DMS153 treated with DMSO at 0.1 percent for 48 hours (cell line): ENCODE results near the gene NAPG.
"Not testable (repeated sequence)": the region's sequence is repeated elsewhere in the genome, so short reads cannot be mapped to it uniquely, and the experiment has no call there.

Source experiments
- DNase-seq: peaks from one replicate; lab custom pipeline; 2025; ENCODE audit not compliant: unreplicated experiment; lab: John Stamatoyannopoulos, UW

The NAPG gene

DNA sequence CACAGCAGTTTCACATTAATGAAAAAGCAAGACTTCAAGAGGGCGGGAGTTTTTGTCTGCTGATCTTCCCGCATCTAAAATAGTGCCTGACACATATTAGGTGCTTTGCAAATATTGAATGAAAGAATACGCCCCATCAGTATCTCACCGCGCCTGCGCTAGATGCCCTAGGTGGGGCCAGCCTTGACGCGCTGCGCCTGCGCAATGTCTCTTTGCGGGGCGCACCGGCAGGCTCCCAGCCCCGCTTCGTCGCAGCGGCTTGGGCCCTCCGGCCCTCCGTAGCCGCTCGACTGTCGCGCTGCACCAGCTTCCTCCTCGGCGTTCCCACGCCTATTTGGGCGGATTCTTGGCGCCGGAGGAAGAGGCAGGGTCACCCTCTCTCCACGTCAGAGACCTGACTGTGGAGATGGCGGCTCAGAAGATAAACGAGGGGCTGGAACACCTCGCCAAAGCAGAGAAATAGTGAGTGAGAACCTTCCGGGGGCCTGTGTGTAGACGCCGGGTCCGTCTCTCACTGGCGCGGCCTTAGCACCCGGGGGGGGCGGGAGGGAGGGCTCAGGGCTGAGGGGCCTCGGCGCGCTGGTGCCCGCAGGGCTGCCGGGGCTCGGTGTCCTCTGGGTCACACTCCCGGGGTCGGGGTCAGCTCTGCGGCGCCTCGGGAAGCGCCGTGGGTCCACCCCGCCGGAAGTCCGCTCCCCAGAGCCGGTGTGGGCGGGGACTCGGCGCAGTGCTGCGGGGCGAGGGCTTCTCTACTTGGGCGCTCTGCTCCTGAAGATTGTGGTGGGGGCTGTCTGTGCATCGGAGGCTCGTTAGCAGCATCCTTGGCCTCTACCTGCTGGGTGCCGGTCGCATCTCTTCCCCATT, at the start of gene NAPG:
Gene NAPG (plus strand): TSS at position 331 of the 864 bp plus-strand sequence. CDS start 76 bp downstream, at position 407.
- DNase-seq = peak; percentile 6

DNA sequence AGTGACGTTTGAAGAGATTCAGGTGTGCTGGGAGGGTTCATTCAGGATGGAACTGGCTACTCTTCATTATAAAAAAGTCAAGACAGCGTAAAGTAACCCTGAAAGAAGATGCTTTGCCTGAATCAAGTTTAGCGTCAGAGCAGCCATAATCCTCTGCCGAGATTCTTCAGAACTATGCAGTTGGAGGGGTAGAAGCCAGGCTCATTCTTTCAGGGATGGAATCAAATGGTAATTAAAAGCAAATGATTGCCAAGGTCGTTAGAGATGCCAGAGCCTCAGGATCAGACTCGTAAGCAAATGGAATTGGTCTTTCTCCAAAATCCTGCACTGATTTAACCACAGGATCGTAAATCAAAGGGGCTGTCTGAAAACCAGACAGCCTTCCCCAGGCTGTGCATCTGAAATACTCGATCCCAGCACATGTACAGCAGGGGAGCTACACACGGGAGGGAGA, 49.5 kb upstream of the NAPG start:
- no peak for DNase-seq

DNA sequence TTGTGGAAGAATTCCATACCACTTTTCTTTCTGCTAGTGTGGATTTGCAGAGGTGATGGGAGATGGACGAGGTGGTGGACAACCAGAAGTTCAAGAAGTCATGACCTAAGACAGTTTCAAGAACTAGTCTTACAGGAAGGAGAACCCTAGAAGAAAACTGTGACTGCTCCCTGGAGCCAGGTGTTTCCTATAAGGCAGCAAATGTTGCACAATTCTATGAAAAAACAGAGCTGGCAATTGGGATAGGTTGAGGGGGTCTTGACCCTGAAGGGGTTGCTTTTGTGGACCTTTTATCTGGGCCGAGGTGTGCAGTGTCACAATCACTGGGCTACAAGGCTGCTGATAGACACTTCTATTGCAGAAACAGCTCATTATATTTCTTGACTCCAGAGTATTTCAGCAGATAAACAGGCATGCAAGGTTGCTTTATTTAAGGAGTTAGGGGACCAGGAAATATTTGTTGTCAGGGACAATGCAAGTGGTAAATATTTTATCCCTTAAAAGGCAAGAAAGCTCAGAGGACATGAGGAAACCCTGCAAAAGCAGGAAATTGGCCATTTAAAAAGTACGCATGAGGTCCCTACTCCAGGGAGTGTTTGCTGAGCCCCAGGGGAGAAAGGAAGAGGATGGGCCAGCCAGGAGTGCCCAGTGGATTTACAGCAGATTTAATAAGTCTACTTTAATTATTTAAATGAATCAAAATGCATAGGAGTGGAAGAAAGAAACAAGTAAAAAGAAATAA, 48.5 kb upstream of the NAPG start:
- no peak for DNase-seq

DNA sequence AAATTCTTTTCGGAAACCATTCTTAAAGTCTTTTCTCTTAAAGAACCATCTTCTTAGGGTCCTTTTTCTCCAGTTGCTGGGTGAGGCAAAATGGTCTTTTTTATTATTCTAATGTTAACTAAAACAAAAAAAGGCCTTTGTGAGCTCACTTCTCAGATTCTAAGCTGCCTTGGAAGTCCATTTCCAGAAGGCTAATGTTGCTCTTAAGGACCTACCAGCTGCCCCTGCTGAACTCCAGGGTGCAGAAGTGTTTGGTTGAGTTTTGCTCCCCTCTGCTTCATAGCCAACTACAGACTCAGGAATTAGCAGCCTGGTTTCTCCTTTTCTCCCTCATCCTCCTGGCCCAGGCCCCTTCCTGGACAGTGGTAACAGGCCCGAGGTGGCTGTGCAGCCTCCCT, 48.0 kb upstream of the NAPG start:
- DNase-seq = no peak

DNA sequence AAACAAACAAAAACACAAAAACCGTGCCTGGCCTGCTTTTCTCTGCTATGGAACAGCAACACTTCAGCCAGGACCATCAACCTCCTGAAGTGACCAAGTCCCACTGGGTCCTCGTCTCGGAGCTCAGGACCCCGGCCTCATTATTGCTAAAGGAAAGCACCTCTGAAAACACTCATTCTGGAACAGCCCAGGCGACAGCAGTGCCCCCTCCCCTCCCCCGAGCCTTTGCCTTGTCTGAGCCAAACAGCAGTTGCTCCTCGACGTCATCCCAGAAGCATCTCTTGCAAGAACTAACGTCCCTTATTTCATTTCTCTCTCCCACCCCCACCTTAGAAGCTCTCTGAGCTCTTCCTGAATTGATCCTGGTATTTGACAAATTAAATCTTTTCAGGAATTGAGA, 44.0 kb upstream of the NAPG start:
- DNase-seq = no peak

DNA sequence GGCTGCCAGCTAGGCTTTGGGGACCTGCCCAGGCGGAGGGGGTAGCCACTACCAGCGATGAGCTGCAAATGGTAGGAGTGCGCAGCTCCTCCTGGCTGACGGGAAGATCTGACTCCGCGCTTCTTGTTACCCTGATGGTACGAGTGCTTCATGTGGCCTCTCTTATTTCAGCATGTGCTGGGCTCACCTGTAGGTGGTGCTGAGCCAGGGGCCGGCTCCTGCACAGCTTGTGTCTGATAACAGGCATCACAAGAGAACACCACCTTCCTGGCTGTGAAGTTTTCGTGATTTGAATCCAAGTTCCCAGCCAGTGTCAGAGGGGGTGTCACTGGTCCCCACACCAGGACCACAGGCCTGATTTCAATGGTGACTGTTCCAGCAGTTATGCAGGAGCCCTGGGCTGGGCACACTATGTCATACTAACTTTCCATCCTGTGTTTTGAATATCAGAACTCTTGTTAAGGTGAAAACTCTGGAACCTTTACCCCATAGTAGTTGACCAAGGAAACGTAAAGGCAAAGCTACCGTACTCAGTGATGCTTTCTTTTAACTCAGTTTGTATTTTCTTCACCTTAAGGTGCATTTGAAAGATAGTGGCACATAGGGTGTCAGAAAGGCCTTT, 43.4 kb upstream of the NAPG start:
- no peak for DNase-seq

DNA sequence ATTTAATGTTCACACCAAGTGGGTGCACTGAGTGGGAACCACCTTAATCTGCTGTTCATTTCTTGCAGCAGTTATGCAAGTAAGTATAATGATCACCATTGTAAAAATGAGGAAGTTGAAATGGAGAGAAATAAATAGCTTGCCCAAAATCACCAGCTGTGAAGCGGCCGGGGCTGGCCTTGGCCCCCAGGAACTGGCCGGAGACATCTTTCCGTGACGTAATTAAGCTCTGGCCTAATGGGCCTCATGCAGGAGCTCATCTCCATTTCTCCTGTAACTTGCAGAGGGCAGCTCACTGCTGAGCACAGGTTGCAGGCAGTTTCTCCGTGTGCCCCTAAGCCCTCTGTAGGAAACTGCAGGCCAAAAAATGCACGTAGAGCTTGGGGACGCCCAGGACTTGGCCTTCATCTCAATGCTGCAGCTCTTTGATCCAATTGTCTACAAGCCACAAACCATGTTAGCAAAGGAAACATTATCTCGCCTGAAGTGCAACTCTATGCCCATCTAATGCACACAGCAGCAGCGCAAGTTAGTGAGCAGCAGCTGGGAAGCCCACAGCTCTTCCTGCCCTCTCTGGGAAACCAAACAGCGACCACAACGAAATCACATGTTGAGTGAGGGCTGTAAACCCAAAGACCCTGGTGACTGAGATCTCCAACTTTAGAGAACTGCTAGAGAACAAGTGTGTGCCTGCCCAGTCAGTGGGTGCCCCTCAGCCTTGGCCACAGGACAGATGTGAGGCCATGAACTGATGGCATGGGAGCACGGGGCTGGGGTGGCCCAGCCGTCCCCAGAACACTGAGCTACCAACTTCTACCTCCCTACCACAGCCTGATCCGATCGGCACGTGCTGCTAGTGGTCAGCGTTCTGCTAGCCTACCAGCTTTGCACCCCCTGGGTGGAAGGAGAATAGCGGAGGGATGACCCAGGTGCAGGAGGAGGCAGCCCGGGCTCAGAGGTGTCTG, 42.6 kb upstream of the NAPG start:
- DNase-seq = no peak

DNA sequence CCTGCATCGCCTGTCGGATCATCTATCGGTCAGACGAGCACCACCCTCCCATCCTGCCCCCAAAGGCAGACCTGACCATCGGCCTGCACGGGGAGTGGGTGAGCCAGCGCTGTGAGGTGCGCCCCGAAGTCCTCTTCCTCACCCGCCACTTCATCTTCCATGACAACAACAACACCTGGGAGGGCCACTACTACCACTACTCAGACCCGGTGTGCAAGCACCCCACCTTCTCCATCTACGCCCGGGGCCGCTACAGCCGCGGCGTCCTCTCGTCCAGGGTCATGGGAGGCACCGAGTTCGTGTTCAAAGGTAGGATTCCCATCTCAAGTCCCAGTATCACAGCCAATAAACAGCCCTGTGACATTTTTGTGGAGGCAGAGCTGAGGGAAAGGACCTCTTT, 40.4 kb upstream of the NAPG start:
- no peak for DNase-seq

DNA sequence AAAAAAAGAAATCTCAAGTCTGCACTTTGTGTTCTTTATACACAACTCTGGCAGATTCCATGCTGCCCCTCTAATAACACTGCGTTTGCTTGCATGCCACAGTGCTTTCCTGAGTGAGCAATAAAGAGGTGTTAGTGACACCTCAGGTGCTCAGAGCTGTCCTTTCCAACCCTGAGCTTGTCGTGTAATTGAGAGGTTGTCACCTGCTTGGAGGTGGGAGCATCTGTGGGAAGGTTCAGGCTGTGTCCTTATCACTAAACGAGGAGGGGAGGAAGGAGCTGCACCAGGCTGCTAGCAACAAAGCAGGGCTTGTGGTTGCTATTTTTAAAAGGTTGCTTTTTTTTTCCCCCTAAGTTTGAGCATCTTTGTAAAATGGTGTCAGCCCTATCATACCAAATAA, 39.5 kb upstream of the NAPG start:
- no peak for DNase-seq

DNA sequence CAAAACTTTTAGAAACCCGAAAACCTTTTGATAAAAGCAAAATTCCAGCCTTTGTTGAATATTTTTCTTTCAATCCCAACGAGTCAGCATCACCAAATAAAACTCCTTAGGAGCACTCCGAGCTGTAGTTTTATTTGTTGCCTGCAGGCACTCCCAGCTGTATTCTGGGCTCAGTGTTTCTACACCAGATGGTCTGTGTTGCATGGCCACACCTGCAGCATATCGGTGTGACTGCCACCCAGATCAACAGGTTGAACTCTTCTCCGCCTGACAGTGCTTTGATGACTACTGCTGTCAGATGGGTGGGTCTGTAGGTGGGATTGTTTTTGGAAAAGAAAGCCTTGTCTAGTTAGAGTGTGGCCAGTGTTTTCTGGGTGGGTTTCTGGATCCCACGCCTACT, 38.7 kb upstream of the NAPG start:
- no peak for DNase-seq

DNA sequence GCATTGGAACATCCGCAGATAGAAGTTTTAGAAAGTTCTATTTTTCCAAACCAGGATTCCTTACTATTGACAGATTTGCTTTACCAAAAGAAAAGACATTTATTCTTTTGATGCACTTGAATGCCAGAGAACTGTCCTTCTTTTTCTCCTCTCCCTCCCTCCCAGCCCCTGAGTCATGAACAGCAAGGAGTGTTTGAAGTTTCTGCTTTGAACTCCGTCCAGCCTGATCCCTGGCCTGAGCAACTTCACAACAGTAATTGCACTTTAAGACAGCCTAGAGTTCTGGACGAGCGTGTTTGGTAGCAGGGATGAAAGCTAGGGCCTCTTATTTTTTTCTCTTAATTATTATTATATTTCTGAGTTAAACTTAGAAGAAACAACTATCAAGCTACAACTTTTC, 37.8 kb upstream of the NAPG start:
- no peak for DNase-seq

DNA sequence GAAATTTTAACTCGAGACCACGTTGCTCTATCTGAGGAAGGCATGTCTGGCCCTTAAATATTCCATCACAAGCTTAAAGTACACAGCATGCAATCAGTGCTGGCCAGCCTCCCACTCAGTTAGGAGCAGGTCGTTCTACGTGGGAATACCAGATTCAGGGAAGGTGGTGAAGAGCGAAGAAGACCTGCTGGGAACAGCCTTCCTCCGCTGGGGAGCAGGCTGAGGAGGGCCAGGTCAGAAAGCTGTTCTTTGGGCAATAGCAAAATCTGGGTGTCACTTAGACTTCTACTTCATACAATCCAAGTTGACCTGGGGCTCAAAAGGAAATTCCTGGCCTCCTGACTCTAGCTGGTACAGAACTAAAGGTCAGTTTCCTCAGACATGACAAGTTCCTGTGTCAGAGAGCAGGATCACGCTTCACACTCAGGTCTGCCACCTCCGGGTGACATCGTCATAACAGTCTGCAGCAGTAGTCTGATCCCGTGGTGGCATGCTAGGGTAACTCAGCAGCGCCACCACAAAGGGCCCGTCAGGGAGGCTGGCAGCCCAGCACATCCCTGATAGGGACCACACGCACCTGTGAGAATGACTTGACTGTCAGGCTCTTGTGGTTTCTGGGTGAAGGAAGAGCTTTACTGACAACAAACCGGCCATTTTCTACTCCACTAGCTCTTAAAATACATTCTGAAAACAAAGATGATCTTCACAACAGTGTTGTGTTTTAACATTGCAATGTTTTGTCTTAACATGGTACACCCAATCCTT, 35.2 kb upstream of the NAPG start:
- no peak for DNase-seq

DNA sequence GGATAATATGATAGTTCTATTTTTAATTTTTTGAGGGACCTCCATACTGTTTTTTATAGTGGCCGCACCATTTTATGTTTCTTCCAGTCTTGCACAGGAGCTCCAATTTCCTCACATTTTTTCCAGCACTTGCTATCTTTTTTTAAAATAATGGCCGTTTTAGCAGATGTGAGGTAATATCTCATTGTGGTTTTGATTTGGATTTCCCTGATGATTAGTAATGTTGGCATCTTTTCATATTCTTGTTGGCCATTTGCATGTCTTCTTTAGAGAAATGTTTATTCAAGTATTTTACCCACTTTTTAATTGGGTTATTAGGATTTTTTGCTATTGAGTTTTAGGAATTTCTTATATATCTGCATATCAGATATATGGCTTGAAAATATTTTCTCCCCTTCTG, 29.9 kb upstream of the NAPG start:
- DNase-seq = no peak

DNA sequence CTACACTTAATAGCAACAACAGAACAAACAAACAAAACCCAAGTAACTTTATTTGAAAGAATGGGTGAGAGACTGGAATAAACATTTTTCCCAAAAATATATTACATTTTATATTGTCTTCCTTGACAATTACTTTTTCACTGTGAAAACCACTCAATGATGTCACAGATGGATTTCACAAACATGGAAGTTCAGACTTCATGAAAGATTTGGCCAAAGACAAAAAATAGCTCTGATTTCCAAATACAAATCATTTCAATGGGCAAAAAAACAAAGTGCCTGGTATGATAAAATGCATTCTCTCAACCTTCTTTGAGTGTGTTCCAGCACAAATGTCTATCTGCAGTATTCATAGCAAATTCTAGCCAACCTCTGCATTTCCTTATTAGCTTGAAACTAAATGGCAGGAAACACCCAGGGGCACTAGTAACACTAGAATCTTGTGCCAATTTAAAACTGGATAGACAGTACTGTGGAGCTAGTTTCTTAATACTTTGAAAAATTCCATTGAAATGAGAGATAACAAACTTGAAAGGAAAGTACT, 28.5 kb upstream of the NAPG start:
- DNase-seq = no peak

DNA sequence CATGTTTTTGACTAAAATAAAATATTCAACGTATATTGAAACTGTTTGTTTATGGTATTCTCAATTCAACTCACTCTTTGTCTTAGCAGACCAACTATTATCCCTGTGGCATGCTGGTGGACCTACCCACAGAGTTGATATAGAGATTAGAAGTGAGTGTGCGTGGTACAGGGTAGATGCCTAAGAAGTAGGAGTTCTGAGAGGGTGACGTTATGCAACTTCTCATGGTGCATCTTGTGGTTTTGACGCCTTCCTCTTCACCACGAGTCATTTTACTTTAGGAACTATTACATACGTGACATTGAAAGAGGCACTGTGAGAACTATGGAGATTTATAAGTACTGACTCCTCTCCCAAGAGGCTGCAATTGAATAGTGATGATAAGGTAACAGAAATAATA, 26.6 kb upstream of the NAPG start:
- no peak for DNase-seq

DNA sequence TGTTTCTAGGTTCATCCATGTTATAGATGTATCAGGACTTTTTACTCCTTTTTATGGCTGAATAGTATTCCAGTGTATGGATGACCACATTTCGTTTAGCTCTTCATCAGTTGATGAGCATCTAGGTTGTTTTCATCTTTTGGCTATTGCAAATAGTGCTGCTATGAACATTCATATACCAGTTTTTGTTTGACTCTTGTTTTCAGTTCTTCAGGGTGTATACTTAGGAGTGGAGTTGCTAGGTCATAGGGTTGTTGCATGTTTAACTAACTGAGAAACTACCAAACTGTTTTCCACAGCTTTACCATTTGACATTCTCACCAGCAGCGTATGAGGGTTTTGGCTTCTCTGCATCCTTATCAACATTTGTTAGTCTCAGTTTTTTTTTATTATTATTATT, 25.8 kb upstream of the NAPG start:
- no peak for DNase-seq

DNA sequence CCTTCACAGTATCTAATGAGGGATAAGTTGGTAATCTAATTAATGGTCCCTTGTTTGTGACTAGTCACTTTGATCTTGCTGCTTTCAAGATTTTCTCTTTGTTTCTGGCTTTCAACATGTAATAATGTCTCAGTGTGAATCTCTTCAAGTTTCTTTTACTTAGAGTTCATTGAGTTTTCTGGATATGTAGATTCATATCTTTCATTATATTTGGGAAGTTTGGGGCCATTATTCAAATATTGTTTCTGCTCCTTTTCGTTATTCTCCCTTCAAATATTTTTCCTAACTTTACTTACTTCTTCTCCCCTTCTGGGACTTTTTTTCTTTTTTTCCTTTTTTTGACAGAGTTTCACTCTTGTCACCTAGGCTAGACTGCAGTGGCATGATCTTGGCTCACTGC, 21.1 kb upstream of the NAPG start:
- DNase-seq = no peak

DNA sequence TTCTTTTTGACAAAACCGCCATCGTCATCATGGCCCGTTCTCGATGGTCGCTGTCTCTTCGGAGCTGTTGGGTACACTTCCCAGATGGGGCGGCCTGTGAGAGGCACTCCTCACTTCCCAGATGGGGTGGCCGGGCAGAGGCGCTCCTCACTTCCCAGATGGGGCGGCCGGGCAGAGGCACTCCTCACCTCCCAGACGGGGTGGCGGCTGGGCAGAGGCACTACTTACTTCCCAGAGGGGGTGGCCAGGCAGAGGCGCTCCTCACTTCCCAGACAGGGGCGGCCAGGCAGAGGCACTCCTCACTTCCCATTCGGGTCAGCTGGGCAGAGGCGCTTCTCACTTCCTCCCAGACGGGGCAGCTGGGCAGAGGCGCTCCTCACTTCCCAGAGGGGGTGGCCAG, 19.9 kb upstream of the NAPG start:
- not testable (repeated sequence) for DNase-seq

DNA sequence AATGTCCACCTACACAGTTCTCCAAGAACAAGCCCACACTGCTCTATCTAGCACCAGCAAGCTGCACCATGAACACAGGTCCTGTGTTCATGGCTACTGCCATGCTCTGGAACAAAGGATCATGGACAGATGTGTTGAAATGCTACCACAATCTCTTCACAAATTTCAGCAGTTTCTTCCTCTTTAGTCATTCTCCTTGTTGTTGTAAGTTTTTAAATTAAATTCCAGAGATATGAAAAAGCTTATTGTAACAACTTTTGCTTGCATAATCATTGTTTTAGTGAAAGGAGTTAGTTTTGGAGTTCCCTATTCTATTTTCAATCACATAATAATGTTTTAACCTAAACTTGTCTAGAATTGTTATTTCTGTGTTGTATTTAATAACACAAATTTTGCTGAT, 17.2 kb upstream of the NAPG start:
- no peak for DNase-seq

DNA sequence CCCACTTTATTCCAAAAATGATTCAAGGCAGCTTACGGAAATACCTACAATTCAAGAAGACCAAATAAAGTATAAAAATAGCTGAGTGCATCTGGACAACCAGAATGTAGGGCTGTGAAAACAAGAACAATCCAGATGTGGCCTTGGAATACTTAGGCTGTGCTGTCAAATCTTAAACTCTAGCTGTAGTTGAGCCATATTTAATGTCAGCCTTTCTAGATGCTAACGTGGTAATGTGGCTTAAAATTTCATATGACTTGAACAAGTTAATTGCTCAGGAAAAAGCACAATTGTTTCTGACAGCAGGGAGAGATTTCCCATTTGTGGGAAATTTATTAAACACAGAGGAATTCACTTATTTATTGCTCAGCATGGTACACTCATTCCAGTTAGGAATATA, 14.6 kb upstream of the NAPG start:
- no peak for DNase-seq
